Uterus (tissue), 4 donors: ENCODE results near the gene CDC73. TPM values are rescaled to one million over a fixed set of nuclear protein-coding genes. Genes with fewer than 3 reads are reported as not detected.

Experiments used
- DNase-seq, 2 donors: peaks; one replicate each; pipeline ENCODE4 v3.0.0-alpha.2; 2019 to 2020
- H3K27ac ChIP-seq, 2 donors: fragments of 200-600 bp; sonication (generic); 1 replicate in 1 of 2; 2 replicates in 1 of 2; pipeline ENCODE4 v1.5.1; 2016 to 2018
- H3K27me3 ChIP-seq, 2 donors: fragments of 200-600 bp; sonication (generic); one replicate each; pipeline ENCODE4 v1.5.1; 2018 to 2019; ENCODE audit warnings: control low read depth in 1 of 2
- H3K36me3 ChIP-seq, 2 donors: fragments of 200-600 bp; sonication (generic); one replicate each; pipeline ENCODE4 v1.5.1; 2019; ENCODE audit warnings: control low read depth in 1 of 2
- H3K4me1 ChIP-seq, 2 donors: fragments of 200-600 bp; sonication (generic); one replicate each; pipeline ENCODE4 v1.5.1; 2018 to 2019; ENCODE audit warnings: control low read depth in 1 of 2
- H3K4me3 ChIP-seq, 2 donors: fragments of 200-600 bp; sonication (generic); 1 replicate in 1 of 2; 2 replicates in 1 of 2; pipeline ENCODE4 v1.5.1; 2018 to 2019; ENCODE audit warnings: mild to moderate bottlenecking in 1 of 2
- H3K9me3 ChIP-seq, 2 donors: fragments of 200-600 bp; sonication (generic); one replicate each; pipeline ENCODE4 v1.5.1; 2019; ENCODE audit warnings: control low read depth in 1 of 2
- CTCF ChIP-seq, 4 experiments: fragments of 200-600 bp in 2 of 4; fragments of 450-650 bp in 2 of 4; sonication (generic) in 2 of 4; IDR thresholded peaks; one replicate each; pipeline ENCODE4 v1.5.1; 2016 to 2019; ENCODE audit warnings: antibody characterized with exemption in 4 of 4, mild to moderate bottlenecking in 2 of 4, moderate library complexity in 1 of 4
- POLR2A ChIP-seq, 2 donors: fragments of 450-650 bp; IDR thresholded peaks; one replicate each; pipeline ENCODE4 v1.6.1; 2016; ENCODE audit warnings: antibody characterized with exemption in 2 of 2, mild to moderate bottlenecking in 1 of 2, moderate library complexity in 1 of 2
- intact Hi-C: fragments of 100-400 bp; cut with DNase I; formaldehyde crosslinking; loops from one replicate; pipeline ENCODE4 v1.15.1; 2023; ENCODE audit warnings: low total_unique reads
- total RNA-seq, 4 donors: library from RNA; depleted of rRNA in 3 of 4; stranded (reverse); fragments of >200 nt in 3 of 4; gene quantifications; one replicate each; pipeline versions ENCODE4 v1.1.0 to v1.2.4, GENCODE V29; 2014 to 2023
- donor health status: DM: yes; HTN: yes; CAD: no.

The CDC73 gene
- total RNA-seq, 4 donors from 2014 or later = 14.6 to 64.7 (median 56.0) TPM

- no peaks in the 10 kb centered on the region for H3K9me3 ChIP-seq
- TF ChIP-seq CTCF (IDR thresholded peaks at IDR 0.05) (no peak), POLR2A (IDR thresholded peaks at IDR 0.05) (no peak)
- intact Hi-C loops = no loop called here
- H3K27ac ChIP-seq = no peak overlapping the region
- DNase-seq = no peak
- no peaks in the 10 kb centered on the region for H3K4me1 ChIP-seq
- no peaks in the 10 kb centered on the region for H3K27me3 ChIP-seq
- H3K4me3 ChIP-seq = no peak overlapping the region
- no peaks in the 10 kb centered on the region for H3K36me3 ChIP-seq
Observed at GRCh38 chr1:193240609-193241008, 118.8 kb downstream of the CDC73 start.

GRCh38 chr1:193241132-193241827 is 119.4 kb downstream of the CDC73 start:
- no peak overlapping the region for H3K4me3 ChIP-seq
- no peak overlapping the region for H3K27ac ChIP-seq
- no peaks in the 10 kb centered on the region for H3K9me3 ChIP-seq
- H3K36me3 ChIP-seq = no peaks in the 10 kb centered on the region
- no peak for DNase-seq
- no peaks in the 10 kb centered on the region for H3K27me3 ChIP-seq
- intact Hi-C loops = no loop called here
- TF ChIP-seq POLR2A (IDR thresholded peaks at IDR 0.05) = no peak
- TF ChIP-seq CTCF (IDR thresholded peaks at IDR 0.05) = no peak
- H3K4me1 ChIP-seq = no peaks in the 10 kb centered on the region

- Histone ChIP-seq H3K4me3 (no peak overlapping the region), H3K27me3 (no peaks in the 10 kb centered on the region), H3K4me1 (no peaks in the 10 kb centered on the region), H3K36me3 (no peaks in the 10 kb centered on the region), H3K27ac (no peak overlapping the region), H3K9me3 (no peaks in the 10 kb centered on the region)
- no peak for DNase-seq
- no peak for TF ChIP-seq POLR2A (IDR thresholded peaks at IDR 0.05)
- TF ChIP-seq CTCF (IDR thresholded peaks at IDR 0.05) = no peak
- intact Hi-C loops = no loop called here
Observed at GRCh38 chr1:193242000-193242399, 120.2 kb downstream of the CDC73 start.

GRCh38 chr1:193249187-193249586 is 127.4 kb downstream of the CDC73 start:
- intact Hi-C loops = no loop called here
- Histone ChIP-seq H3K9me3 (no peaks in the 10 kb centered on the region), H3K4me1 (no peaks in the 10 kb centered on the region), H3K36me3 (no peaks in the 10 kb centered on the region), H3K27me3 (no peaks in the 10 kb centered on the region), H3K27ac (no peak overlapping the region), H3K4me3 (no peak overlapping the region)
- DNase-seq = no peak
- TF ChIP-seq POLR2A (IDR thresholded peaks at IDR 0.05) (no peak), CTCF (IDR thresholded peaks at IDR 0.05) (no peak)

GRCh38 chr1:193251950-193252349 is 130.1 kb downstream of the CDC73 start:
- no peaks in the 10 kb centered on the region for H3K36me3 ChIP-seq
- no peak overlapping the region for H3K27ac ChIP-seq
- TF ChIP-seq CTCF (IDR thresholded peaks at IDR 0.05) (no peak), POLR2A (IDR thresholded peaks at IDR 0.05) (no peak)
- no peaks in the 10 kb centered on the region for H3K9me3 ChIP-seq
- H3K4me1 ChIP-seq = no peaks in the 10 kb centered on the region
- H3K27me3 ChIP-seq = no peaks in the 10 kb centered on the region
- intact Hi-C loops = no loop called here
- no peak overlapping the region for H3K4me3 ChIP-seq
- no peak for DNase-seq
